ENCODE data around the gene ST6GALNAC6.
"Not testable (repeated sequence)": the region's sequence is repeated elsewhere in the genome, so short reads cannot be mapped to it uniquely, and the experiment has no call there.

ST6GALNAC6 gene

GRCh38 chr9:127896395-127897192 lies 2.8 kb downstream of the ST6GALNAC6 start:
- DNase-seq = no peak

GRCh38 chr9:127895811-127896210 lies 3.6 kb downstream of the ST6GALNAC6 start:
- no peak for DNase-seq

GRCh38 chr9:127893392-127893791 lies 6.0 kb downstream of the ST6GALNAC6 start:
- DNase-seq = no peak

- no peak for DNase-seq
These were observed 6.6 kb downstream of the ST6GALNAC6 start for GRCh38 chr9:127892831-127893230.

- no peak for DNase-seq
These were observed 9.3 kb downstream of the ST6GALNAC6 start for GRCh38 chr9:127890053-127890452.

GRCh38 chr9:127887792-127888191 lies 11.6 kb downstream of the ST6GALNAC6 start:
- no peak for DNase-seq

GRCh38 chr9:127886401-127886972 lies 12.9 kb downstream of the ST6GALNAC6 start:
- no peak for DNase-seq

- DNase-seq = no peak
These were observed 13.7 kb downstream of the ST6GALNAC6 start for GRCh38 chr9:127885508-127886281.

- no peak for DNase-seq
These were observed 14.4 kb downstream of the ST6GALNAC6 start for GRCh38 chr9:127884976-127885490.

GRCh38 chr9:127884427-127884911 lies 14.9 kb downstream of the ST6GALNAC6 start:
- no peak for DNase-seq

- DNase-seq = no peak
These were observed 15.4 kb downstream of the ST6GALNAC6 start for GRCh38 chr9:127883959-127884358.

- DNase-seq = not testable (repeated sequence)
These were observed 17.7 kb downstream of the ST6GALNAC6 start for GRCh38 chr9:127881715-127882114.

GRCh38 chr9:127880143-127880542 lies 19.3 kb downstream of the ST6GALNAC6 start:
- no peak for DNase-seq

- no peak for DNase-seq
These were observed 20.6 kb downstream of the ST6GALNAC6 start for GRCh38 chr9:127878652-127879390.

GRCh38 chr9:127878001-127878651 lies 21.3 kb downstream of the ST6GALNAC6 start:
- DNase-seq = no peak

GRCh38 chr9:127877566-127877998 lies 21.8 kb downstream of the ST6GALNAC6 start, which contains the start of gene AK1:
Gene AK1 (minus strand): TSS chr9:127877675. CDS start chr9:127874617, 3,058 bp downstream.
- peak; percentile 70 for DNase-seq

- no peak for DNase-seq
These were observed 22.4 kb downstream of the ST6GALNAC6 start for GRCh38 chr9:127876764-127877562.

GRCh38 chr9:127876026-127876763 lies 23.2 kb downstream of the ST6GALNAC6 start:
- no peak for DNase-seq

GRCh38 chr9:127875306-127875966 lies 24.0 kb downstream of the ST6GALNAC6 start:
- no peak for DNase-seq
